Tibial nerve (tissue), 4 donors: Measurements from ENCODE around the gene NKAIN4.

ENCODE experiments used
- EP300 ChIP-seq, 2 donors: sonication (generic); formaldehyde crosslinking; IDR thresholded peaks; one replicate each; pipeline ENCODE4 v1.6.1; 2017; ENCODE audit warnings: antibody characterized with exemption in 2 of 2, mild to moderate bottlenecking in 1 of 2
- POLR2A ChIP-seq, 2 donors: fragments of 450-650 bp; IDR thresholded peaks; one replicate each; pipeline ENCODE4 v1.6.1; 2017; ENCODE audit warnings: antibody characterized with exemption in 2 of 2, mild to moderate bottlenecking in 2 of 2, moderate library complexity in 2 of 2
- TF ChIP-seq, protein P1 (sequence below), 5 experiments: fragments of 200-600 bp in 3 of 5; fragments of 450-650 bp in 2 of 5; sonication (generic) in 3 of 5; IDR thresholded peaks; one replicate each; pipeline ENCODE4 v1.5.1; 2016 to 2019; ENCODE audit warnings: antibody characterized with exemption in 5 of 5, mild to moderate bottlenecking in 3 of 5, moderate library complexity in 2 of 5

DNA sequence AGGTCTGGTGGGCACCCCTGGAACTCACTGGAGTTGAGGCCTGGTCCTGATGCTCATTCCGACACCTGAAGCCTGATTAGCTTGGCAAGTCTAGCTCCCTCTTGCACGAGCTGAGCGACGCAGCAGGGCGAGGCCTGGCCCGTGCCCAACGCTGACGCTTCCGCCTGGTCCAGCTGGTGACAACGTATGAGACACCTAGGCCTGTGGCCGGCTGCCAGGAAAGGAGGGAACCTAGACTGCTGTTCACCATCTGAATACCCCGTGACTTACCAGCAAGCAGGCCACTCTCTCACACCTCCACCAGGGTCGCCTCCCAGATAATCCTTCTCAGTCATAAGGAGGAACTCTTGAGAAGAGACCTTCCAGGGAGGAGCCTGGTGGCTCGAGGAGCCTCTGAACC is 62.9 kb downstream of the NKAIN4 start:
- TF ChIP-seq, protein P1, sequence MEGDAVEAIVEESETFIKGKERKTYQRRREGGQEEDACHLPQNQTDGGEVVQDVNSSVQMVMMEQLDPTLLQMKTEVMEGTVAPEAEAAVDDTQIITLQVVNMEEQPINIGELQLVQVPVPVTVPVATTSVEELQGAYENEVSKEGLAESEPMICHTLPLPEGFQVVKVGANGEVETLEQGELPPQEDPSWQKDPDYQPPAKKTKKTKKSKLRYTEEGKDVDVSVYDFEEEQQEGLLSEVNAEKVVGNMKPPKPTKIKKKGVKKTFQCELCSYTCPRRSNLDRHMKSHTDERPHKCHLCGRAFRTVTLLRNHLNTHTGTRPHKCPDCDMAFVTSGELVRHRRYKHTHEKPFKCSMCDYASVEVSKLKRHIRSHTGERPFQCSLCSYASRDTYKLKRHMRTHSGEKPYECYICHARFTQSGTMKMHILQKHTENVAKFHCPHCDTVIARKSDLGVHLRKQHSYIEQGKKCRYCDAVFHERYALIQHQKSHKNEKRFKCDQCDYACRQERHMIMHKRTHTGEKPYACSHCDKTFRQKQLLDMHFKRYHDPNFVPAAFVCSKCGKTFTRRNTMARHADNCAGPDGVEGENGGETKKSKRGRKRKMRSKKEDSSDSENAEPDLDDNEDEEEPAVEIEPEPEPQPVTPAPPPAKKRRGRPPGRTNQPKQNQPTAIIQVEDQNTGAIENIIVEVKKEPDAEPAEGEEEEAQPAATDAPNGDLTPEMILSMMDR (IDR thresholded peaks at IDR 0.05) = no peak
- TF ChIP-seq POLR2A (IDR thresholded peaks at IDR 0.05) = no peak
- no peak for TF ChIP-seq EP300 (IDR thresholded peaks at IDR 0.05)
